ENCODE data around the gene SDHB.

SDHB gene

GRCh38 chr1:17031436-17031835, 22.4 kb downstream of the SDHB start:
- H3K27ac ChIP-seq, result no peak overlapping the region
- no peak for TF ChIP-seq CTCF (conservative IDR thresholded peaks at IDR 0.05)

DNA sequence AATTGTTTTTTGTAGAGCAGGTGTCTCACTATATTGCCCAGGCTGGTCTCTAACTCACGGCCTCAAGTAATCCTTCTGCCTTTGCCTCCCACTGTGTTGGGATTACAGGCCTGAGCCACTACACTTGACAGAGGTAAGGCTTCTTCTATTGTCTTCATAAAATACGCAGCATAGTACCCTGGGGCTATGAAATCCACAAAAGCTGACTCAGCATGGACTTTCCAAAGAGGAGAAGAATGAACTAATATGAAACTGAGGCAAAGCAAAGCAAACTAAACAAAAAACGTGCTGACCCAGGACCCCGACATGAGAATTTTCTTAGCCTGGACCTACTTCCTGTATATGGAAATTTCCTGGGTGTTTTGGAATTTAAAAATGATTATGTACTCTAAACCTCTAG, 23.6 kb downstream of the SDHB start:
- no peak overlapping the region for H3K27ac ChIP-seq
- no peak for TF ChIP-seq CTCF (conservative IDR thresholded peaks at IDR 0.05)

DNA sequence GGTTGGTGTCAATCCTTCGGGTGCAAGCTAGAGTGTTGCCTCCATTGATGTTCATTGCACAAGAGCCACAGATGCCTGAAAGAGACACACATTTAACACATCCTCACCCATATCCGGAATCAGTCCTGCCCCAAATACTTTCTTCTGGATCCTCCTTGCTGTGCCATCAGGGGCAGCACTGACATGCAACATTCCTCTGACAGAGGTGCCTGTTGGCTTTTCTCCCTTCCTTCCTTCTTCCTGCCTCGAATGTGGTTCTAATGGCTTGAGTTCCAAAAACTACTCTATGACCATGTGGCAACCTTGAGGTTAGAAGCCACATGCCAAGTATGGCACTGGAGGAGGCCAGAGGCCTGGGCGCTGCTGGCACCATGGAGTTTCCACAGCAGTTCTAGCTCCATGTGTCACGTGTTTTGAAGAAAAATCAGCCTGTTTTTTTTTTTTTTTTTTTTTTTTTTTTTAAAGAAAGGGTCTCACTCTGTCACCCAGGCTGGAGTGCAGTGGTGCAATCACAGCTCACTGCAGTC, 25.1 kb downstream of the SDHB start:
- TF ChIP-seq CTCF (conservative IDR thresholded peaks at IDR 0.05), result no peak
- H3K27ac ChIP-seq, result peak overlapping the region; percentile 58

DNA sequence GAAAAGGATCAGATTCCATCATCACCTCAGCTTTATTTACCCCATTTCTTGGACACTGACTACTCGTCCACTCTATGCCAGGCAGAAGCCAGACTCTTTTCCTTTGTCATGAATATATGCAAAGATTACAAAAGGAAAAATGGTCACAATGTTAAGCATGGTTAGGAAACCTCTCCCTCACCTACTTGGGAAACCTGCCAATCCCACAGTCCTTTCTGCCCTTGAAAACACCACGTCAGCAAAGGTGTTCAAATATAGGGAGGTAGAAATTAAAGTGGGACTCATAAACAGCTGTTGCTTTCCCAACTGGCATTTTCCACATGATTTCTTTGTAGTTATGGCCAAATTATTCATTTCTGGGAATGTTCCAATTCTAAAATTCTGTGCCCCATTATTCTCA, 25.9 kb downstream of the SDHB start:
- TF ChIP-seq CTCF (conservative IDR thresholded peaks at IDR 0.05), result no peak
- H3K27ac ChIP-seq, result peak overlapping the region; percentile 58

GRCh38 chr1:17027403-17027802, 26.4 kb downstream of the SDHB start:
- TF ChIP-seq CTCF (conservative IDR thresholded peaks at IDR 0.05), result no peak
- H3K27ac ChIP-seq, result peak overlapping the region; percentile 58

GRCh38 chr1:17024721-17025120, 29.1 kb downstream of the SDHB start:
- no peak for TF ChIP-seq CTCF (conservative IDR thresholded peaks at IDR 0.05)
- no peak overlapping the region for H3K27ac ChIP-seq

DNA sequence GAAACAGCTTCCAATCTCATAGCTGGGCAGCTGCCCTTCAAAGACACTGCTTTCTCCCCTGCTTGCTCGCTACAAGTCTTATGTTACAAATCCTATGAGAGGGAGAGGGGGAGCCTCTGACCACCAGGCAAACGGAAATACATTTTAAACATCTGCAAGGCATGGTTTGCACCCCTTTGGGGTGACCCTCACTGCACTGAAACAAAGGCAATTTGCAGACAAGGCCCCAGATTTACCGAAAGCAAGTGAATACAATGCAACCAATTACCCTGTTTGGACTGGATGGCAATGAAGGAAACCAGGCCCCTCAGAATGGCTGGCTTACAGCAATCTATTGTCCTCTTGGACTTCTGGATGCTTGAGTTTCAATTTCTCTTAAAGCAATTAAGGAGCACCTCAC, 30.3 kb downstream of the SDHB start:
- H3K27ac ChIP-seq, result no peak overlapping the region
- TF ChIP-seq CTCF (conservative IDR thresholded peaks at IDR 0.05), result no peak
